HepG2 (cell line): ENCODE results near the gene PGPEP1. TPM values are rescaled to one million over a fixed set of nuclear protein-coding genes. Genes with fewer than 3 reads are reported as not detected.

ENCODE experiments used
- ATAD3A ChIP-seq: sonication (generic); formaldehyde crosslinking; IDR thresholded peaks from 2 replicates; pipeline ENCODE4 v1.4.0; 2020; ENCODE audit warnings: missing genetic modification reagents
- CENPX ChIP-seq: sonication (generic); formaldehyde crosslinking; IDR thresholded peaks from 2 replicates; pipeline ENCODE4 v1.9.0; 2021; ENCODE audit warnings: mild to moderate bottlenecking, missing genetic modification reagents, moderate library complexity
- CREM ChIP-seq, 2 experiments: sonication (generic) in 1 of 2; formaldehyde crosslinking in 1 of 2; IDR thresholded peaks; 2 replicates each; pipeline versions ENCODE4 v1.4.0 to v1.6.1; 2016 to 2020; ENCODE audit warnings: antibody characterized with exemption in 1 of 2, mild to moderate bottlenecking in 1 of 2, missing genetic modification reagents in 1 of 2
- FIP1L1 ChIP-seq: fragments of 200-400 bp; formaldehyde crosslinking; IDR thresholded peaks from 2 replicates; pipeline ENCODE4 v1.6.1; 2018; ENCODE audit warnings: low read depth, mild to moderate bottlenecking, low read length, moderate library complexity, borderline replicate concordance; ENCODE audit not compliant: insufficient read depth
- GTF3A ChIP-seq: sonication (generic); formaldehyde crosslinking; conservative IDR thresholded peaks from 2 replicates; pipeline ENCODE4 v1.4.0; 2020; ENCODE audit warnings: mild to moderate bottlenecking, missing genetic modification reagents
- HNRNPLL ChIP-seq: fragments of 200-400 bp; formaldehyde crosslinking; IDR thresholded peaks from 2 replicates; pipeline ENCODE4 v1.6.1; 2017; ENCODE audit warnings: mild to moderate bottlenecking, low read depth, low read length; ENCODE audit not compliant: poor library complexity, severe bottlenecking
- KMT2A ChIP-seq: sonication (generic); formaldehyde crosslinking; IDR thresholded peaks from 2 replicates; pipeline ENCODE4 v1.4.0; 2020; ENCODE audit warnings: missing genetic modification reagents
- SMYD3 ChIP-seq: sonication (generic); formaldehyde crosslinking; IDR thresholded peaks from 2 replicates; pipeline ENCODE4 v1.8.1; 2023; ENCODE audit warnings: mild to moderate bottlenecking, missing genetic modification reagents
- SNAI1 ChIP-seq: sonication (generic); formaldehyde crosslinking; IDR thresholded peaks from 2 replicates; pipeline ENCODE4 v1.5.0; 2020; ENCODE audit warnings: mild to moderate bottlenecking, missing genetic modification reagents, borderline replicate concordance
- TBX2 ChIP-seq: sonication (generic); formaldehyde crosslinking; IDR thresholded peaks from 2 replicates; pipeline ENCODE4 v1.5.0; 2020; ENCODE audit warnings: missing genetic modification reagents, mild to moderate bottlenecking, borderline replicate concordance
- ZBED4 ChIP-seq: sonication (generic); formaldehyde crosslinking; IDR thresholded peaks from 2 replicates; pipeline ENCODE4 v1.4.0; 2020; ENCODE audit warnings: missing genetic modification reagents, borderline replicate concordance
- ZMYM2 ChIP-seq: sonication (generic); formaldehyde crosslinking; IDR thresholded peaks from 2 replicates; pipeline ENCODE4 v1.8.0; 2022; ENCODE audit warnings: mild to moderate bottlenecking, missing genetic modification reagents
- ZNF326 ChIP-seq: sonication (generic); formaldehyde crosslinking; IDR thresholded peaks from 2 replicates; pipeline ENCODE4 v1.4.0; 2020; ENCODE audit warnings: missing genetic modification reagents, borderline replicate concordance
- ZNF432 ChIP-seq: sonication (generic); formaldehyde crosslinking; IDR thresholded peaks from 2 replicates; pipeline ENCODE4 v1.5.0; 2020; ENCODE audit warnings: missing genetic modification reagents, mild to moderate bottlenecking, borderline replicate concordance
- ZNF441 ChIP-seq: sonication (generic); formaldehyde crosslinking; IDR thresholded peaks from 2 replicates; pipeline ENCODE4 v1.7.0; 2021; ENCODE audit warnings: missing genetic modification reagents, borderline replicate concordance
- ZNF549 ChIP-seq: sonication (generic); formaldehyde crosslinking; IDR thresholded peaks from 2 replicates; pipeline ENCODE4 v1.5.0; 2020; ENCODE audit warnings: missing genetic modification reagents
- ZNF703 ChIP-seq: sonication (generic); formaldehyde crosslinking; IDR thresholded peaks from 2 replicates; pipeline ENCODE4 v1.5.1; 2020; ENCODE audit warnings: missing genetic modification reagents, mild to moderate bottlenecking, moderate library complexity, borderline replicate concordance
- ZNF766 ChIP-seq: sonication (generic); formaldehyde crosslinking; IDR thresholded peaks from 2 replicates; pipeline ENCODE4 v1.5.0; 2020; ENCODE audit warnings: missing genetic modification reagents, borderline replicate concordance
- polyA plus RNA-seq, 8 experiments: library from polyadenylated mRNA; depleted of rRNA in 3 of 8; stranded (reverse) in 7 of 8; unstranded in 1 of 8; fragments of >200 nt; fragmentation: Illumina TruSeq in 4 of 8; extraction: Trizol in 4 of 8; gene quantifications; 2 replicates each; pipeline versions ENCODE4 v1.2.1 to v1.2.3, GENCODE V29; 2011 to 2016; ENCODE audit warnings: low read depth in 4 of 8, missing spikeins in 1 of 8, mixed read lengths in 1 of 8; ENCODE audit not compliant: insufficient read depth in 1 of 8
- total RNA-seq, 5 experiments: library from RNA; depleted of rRNA; stranded (reverse); fragments of >200 nt; fragmentation: Illumina TruSeq; extraction: Trizol; gene quantifications; 2 replicates each; pipeline ENCODE4 v1.2.3, GENCODE V29; 2016; ENCODE audit warnings: low read depth in 1 of 5
- TF ChIP-seq, protein P1 (sequence below): sonication (generic); formaldehyde crosslinking; IDR thresholded peaks from 2 replicates; pipeline ENCODE4 v1.5.1; 2020; ENCODE audit warnings: missing genetic modification reagents, mild to moderate bottlenecking, borderline replicate concordance

Gene PGPEP1
- total and polyA plus RNA-seq, 2 of the 13 experiments (the other 11 are each of a cell fraction or from before 2014, with no cell fraction given): 53.1 to 56.6 TPM

GRCh38 chr19:18379803-18380747, 39.7 kb downstream of the PGPEP1 start (continued):
- TF ChIP-seq ZBED4 (CRISPR knock-in tag): 0 out of 2 replicates have a peak, but pooled peaks have one; percentile 47
- peak; percentile 88 for TF ChIP-seq ZNF703 (CRISPR knock-in tag)
- TF ChIP-seq CENPX (CRISPR knock-in tag): no peak
- no peak; the same call in 1 of the 2 replicates for TF ChIP-seq SMYD3 (CRISPR knock-in tag)
- TF ChIP-seq CREM (IDR thresholded peaks at IDR 0.05): peak; percentile 95
- no peak for TF ChIP-seq CREM (CRISPR knock-in tag; IDR thresholded peaks at IDR 0.05)
- peak; percentile 39; the same call in 1 of the 2 replicates for TF ChIP-seq KMT2A
- TF ChIP-seq FIP1L1: 0 out of 2 replicates have a peak, but pooled peaks have one; percentile 49
- TF ChIP-seq ZNF432 (CRISPR knock-in tag): no peak
- no peak for TF ChIP-seq ZNF549 (CRISPR knock-in tag)
- TF ChIP-seq ZMYM2 (CRISPR knock-in tag): no peak
- no peak for TF ChIP-seq HNRNPLL
- TF ChIP-seq GTF3A (CRISPR knock-in tag): 0 out of 2 replicates have a peak, but pooled peaks have one; percentile 26
- TF ChIP-seq ATAD3A (CRISPR knock-in tag): no peak
- TF ChIP-seq SNAI1: peak; percentile 87; the same call in 1 of the 2 replicates
- TF ChIP-seq ZNF326 (CRISPR knock-in tag): no peak
- peak; percentile 97 for TF ChIP-seq ZNF441 (CRISPR knock-in tag)
- no peak; the same call in 1 of the 2 replicates for TF ChIP-seq ZNF766
- peak; percentile 99 for TF ChIP-seq TBX2
- TF ChIP-seq, protein P1, sequence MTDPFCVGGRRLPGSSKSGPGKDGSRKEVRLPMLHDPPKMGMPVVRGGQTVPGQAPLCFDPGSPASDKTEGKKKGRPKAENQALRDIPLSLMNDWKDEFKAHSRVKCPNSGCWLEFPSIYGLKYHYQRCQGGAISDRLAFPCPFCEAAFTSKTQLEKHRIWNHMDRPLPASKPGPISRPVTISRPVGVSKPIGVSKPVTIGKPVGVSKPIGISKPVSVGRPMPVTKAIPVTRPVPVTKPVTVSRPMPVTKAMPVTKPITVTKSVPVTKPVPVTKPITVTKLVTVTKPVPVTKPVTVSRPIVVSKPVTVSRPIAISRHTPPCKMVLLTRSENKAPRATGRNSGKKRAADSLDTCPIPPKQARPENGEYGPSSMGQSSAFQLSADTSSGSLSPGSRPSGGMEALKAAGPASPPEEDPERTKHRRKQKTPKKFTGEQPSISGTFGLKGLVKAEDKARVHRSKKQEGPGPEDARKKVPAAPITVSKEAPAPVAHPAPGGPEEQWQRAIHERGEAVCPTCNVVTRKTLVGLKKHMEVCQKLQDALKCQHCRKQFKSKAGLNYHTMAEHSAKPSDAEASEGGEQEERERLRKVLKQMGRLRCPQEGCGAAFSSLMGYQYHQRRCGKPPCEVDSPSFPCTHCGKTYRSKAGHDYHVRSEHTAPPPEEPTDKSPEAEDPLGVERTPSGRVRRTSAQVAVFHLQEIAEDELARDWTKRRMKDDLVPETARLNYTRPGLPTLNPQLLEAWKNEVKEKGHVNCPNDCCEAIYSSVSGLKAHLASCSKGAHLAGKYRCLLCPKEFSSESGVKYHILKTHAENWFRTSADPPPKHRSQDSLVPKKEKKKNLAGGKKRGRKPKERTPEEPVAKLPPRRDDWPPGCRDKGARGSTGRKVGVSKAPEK (CRISPR knock-in tag): no peak
